NCI-H2227 (cell line): ENCODE results near the gene ACOT12.
"Not testable (repeated sequence)": the region's sequence is repeated elsewhere in the genome, so short reads cannot be mapped to it uniquely, and the experiment has no call there.

Experiments
- DNase-seq: peaks from one replicate; lab custom pipeline; 2025; ENCODE audit not compliant: unreplicated experiment; lab: John Stamatoyannopoulos, UW

Gene ACOT12

GRCh38 chr5:81345411-81346003 is 48.4 kb downstream of the ACOT12 start:
- DNase-seq, result no peak

GRCh38 chr5:81344736-81345135 is 49.2 kb downstream of the ACOT12 start:
- no peak for DNase-seq

- DNase-seq, result not testable (repeated sequence)
These were observed 55.7 kb downstream of the ACOT12 start for GRCh38 chr5:81338213-81338612.

GRCh38 chr5:81337803-81338202 is 56.1 kb downstream of the ACOT12 start:
- no peak for DNase-seq

GRCh38 chr5:81336556-81336955 is 57.4 kb downstream of the ACOT12 start:
- DNase-seq, result no peak

- no peak for DNase-seq
These were observed 58.0 kb downstream of the ACOT12 start for GRCh38 chr5:81335946-81336345.

GRCh38 chr5:81334304-81335061 is 59.5 kb downstream of the ACOT12 start:
- no peak for DNase-seq

- no peak for DNase-seq
These were observed 67.4 kb downstream of the ACOT12 start for GRCh38 chr5:81326554-81326953.

GRCh38 chr5:81317536-81317935 is 76.4 kb downstream of the ACOT12 start:
- no peak for DNase-seq

GRCh38 chr5:81316571-81316970 is 77.4 kb downstream of the ACOT12 start:
- DNase-seq, result no peak

GRCh38 chr5:81315830-81316229 is 78.1 kb downstream of the ACOT12 start:
- no peak for DNase-seq

GRCh38 chr5:81315336-81315735 is 78.6 kb downstream of the ACOT12 start:
- DNase-seq, result no peak

- no peak for DNase-seq
These were observed 79.4 kb downstream of the ACOT12 start for GRCh38 chr5:81314581-81314980.

- no peak for DNase-seq
These were observed 80.2 kb downstream of the ACOT12 start for GRCh38 chr5:81313686-81314085.

- no peak for DNase-seq
These were observed 80.7 kb downstream of the ACOT12 start for GRCh38 chr5:81313278-81313677.

- DNase-seq, result no peak
These were observed 83.4 kb downstream of the ACOT12 start for GRCh38 chr5:81310402-81311063.

GRCh38 chr5:81308836-81309235 is 85.1 kb downstream of the ACOT12 start:
- DNase-seq, result no peak

- DNase-seq, result no peak
These were observed 88.1 kb downstream of the ACOT12 start for GRCh38 chr5:81305785-81306184.

- no peak for DNase-seq
These were observed 90.4 kb downstream of the ACOT12 start for GRCh38 chr5:81303563-81303962.

GRCh38 chr5:81302596-81302995 is 91.3 kb downstream of the ACOT12 start:
- no peak for DNase-seq

- DNase-seq, result peak; percentile 94
These were observed 92.5 kb downstream of the ACOT12 start, which contains the start of gene ZCCHC9 for GRCh38 chr5:81301271-81302015. Gene ZCCHC9 (plus strand): TSS chr5:81301587. CDS start chr5:81304758, 3,171 bp downstream.
